Neuronal stem cell (in vitro differentiated cells): ENCODE measurements around the gene TMEM236.

ENCODE experiments used
- DNase-seq: peaks from one replicate; pipeline ENCODE4 v3.0.0-alpha.2; 2013; ENCODE audit warnings: low spot score
- H2AFZ ChIP-seq: one replicate; pipeline ENCODE4 v1.6.1; 2013; ENCODE audit warnings: mild to moderate bottlenecking, low read length, inconsistent platforms
- H2AK5ac ChIP-seq: 2 replicates; pipeline ENCODE4 v1.6.1; 2013; ENCODE audit warnings: low read depth, mild to moderate bottlenecking, inconsistent platforms, low read length, moderate library complexity, mixed read lengths
- H2BK120ac ChIP-seq: 2 replicates; pipeline ENCODE4 v1.6.1; 2013; ENCODE audit warnings: low read depth, mild to moderate bottlenecking, inconsistent platforms, low read length, moderate library complexity, mixed read lengths
- H2BK12ac ChIP-seq: one replicate; pipeline ENCODE4 v1.6.1; 2013; ENCODE audit warnings: low read length, inconsistent platforms
- H2BK15ac ChIP-seq: 2 replicates; pipeline ENCODE4 v1.6.1; 2013; ENCODE audit warnings: mild to moderate bottlenecking, low read length, inconsistent platforms, mixed read lengths
- H2BK5ac ChIP-seq: one replicate; pipeline ENCODE4 v1.6.1; 2013; ENCODE audit warnings: inconsistent platforms, mild to moderate bottlenecking, low read length, moderate library complexity
- H3K14ac ChIP-seq: one replicate; pipeline ENCODE4 v1.6.1; 2013; ENCODE audit warnings: low read length, inconsistent platforms
- H3K18ac ChIP-seq: 2 replicates; pipeline ENCODE4 v1.6.1; 2013; ENCODE audit warnings: low read length, inconsistent platforms
- H3K23ac ChIP-seq: 2 replicates; pipeline ENCODE4 v1.6.1; 2013; ENCODE audit warnings: low read depth, mild to moderate bottlenecking, mixed read lengths, low read length, inconsistent platforms; ENCODE audit not compliant: poor library complexity
- H3K27ac ChIP-seq: replicated peaks from 3 replicates; pipeline ENCODE4 v1.5.1; 2013; ENCODE audit warnings: low read length, inconsistent platforms
- H3K27me3 ChIP-seq, 3 experiments: 2 replicates each; pipeline ENCODE4 v1.6.1; 2013; ENCODE audit warnings: low read length in 3 of 3, mild to moderate bottlenecking in 2 of 3, inconsistent platforms in 1 of 3, low read depth in 1 of 3, mixed read lengths in 1 of 3, moderate library complexity in 1 of 3; ENCODE audit not compliant: control insufficient read depth in 3 of 3, insufficient read depth in 3 of 3
- H3K36me3 ChIP-seq, 2 donors: replicated peaks in 1 of 2; 2 replicates each; pipeline ENCODE4 v1.6.1; 2013; ENCODE audit warnings: low read length in 2 of 2; ENCODE audit not compliant: control insufficient read depth in 2 of 2, insufficient read depth in 2 of 2
- H3K4ac ChIP-seq: 2 replicates; pipeline ENCODE4 v1.6.1; 2013; ENCODE audit warnings: inconsistent platforms, mild to moderate bottlenecking, low read length, moderate library complexity
- H3K4me1 ChIP-seq, 2 donors: 1 replicate in 1 of 2; 2 replicates in 1 of 2; pipeline ENCODE4 v1.6.1; 2013; ENCODE audit warnings: low read length in 2 of 2, low read depth in 1 of 2; ENCODE audit not compliant: control insufficient read depth in 2 of 2, insufficient read depth in 1 of 2
- H3K4me2 ChIP-seq: one replicate; pipeline ENCODE4 v1.6.1; 2013; ENCODE audit warnings: mild to moderate bottlenecking, low read length, inconsistent platforms; ENCODE audit not compliant: insufficient read depth, poor library complexity, severe bottlenecking
- H3K4me3 ChIP-seq, 2 donors: 2 replicates each; pipeline ENCODE4 v1.5.1; 2013; ENCODE audit warnings: low read length in 2 of 2, mild to moderate bottlenecking in 2 of 2, inconsistent platforms in 1 of 2, moderate library complexity in 1 of 2
- H3K79me1 ChIP-seq: one replicate; pipeline ENCODE4 v1.6.1; 2013; ENCODE audit warnings: low read depth, mild to moderate bottlenecking, inconsistent platforms, low read length, moderate library complexity
- H3K9ac ChIP-seq: one replicate; pipeline ENCODE4 v1.6.1; 2013; ENCODE audit warnings: mild to moderate bottlenecking, low read depth, low read length, inconsistent platforms; ENCODE audit not compliant: poor library complexity
- H3K9me3 ChIP-seq, 2 donors: replicated peaks in 1 of 2; 2 replicates each; pipeline versions ENCODE3 to v1.6.1; 2013; ENCODE audit warnings: low read length in 2 of 2, mild to moderate bottlenecking in 2 of 2, inconsistent platforms in 1 of 2, low read depth in 1 of 2, mixed read lengths in 1 of 2, moderate library complexity in 1 of 2; ENCODE audit not compliant: control insufficient read depth in 2 of 2, insufficient read depth in 1 of 2
- H4K8ac ChIP-seq: one replicate; pipeline ENCODE4 v1.6.1; 2013; ENCODE audit warnings: low read depth, mild to moderate bottlenecking, inconsistent platforms, low read length, moderate library complexity
- H4K91ac ChIP-seq: one replicate; pipeline ENCODE4 v1.6.1; 2013; ENCODE audit warnings: low read length, low read depth, mild to moderate bottlenecking, inconsistent platforms; ENCODE audit not compliant: poor library complexity
- WGBS, 2 donors: extraction: QIAGEN DNeasy Blood & Tissue Kit; methylation state at CpG; one replicate each; pipeline ENCODE4 v1.1.7; 2013; ENCODE audit warnings: missing lambda C conversion rate in 2 of 2, mixed read lengths in 1 of 2; ENCODE audit not compliant: insufficient read length in 2 of 2, insufficient replicate concordance in 1 of 2; ENCODE audit errors: extremely low coverage in 2 of 2; 5-methylcytosine and 5-hydroxymethylcytosine counted together

TMEM236 gene

GRCh38 chr10:17768957-17769356 lies 17.0 kb downstream of the TMEM236 start:
- no CpG with 5 or more reads among the region's 5 CpGs for WGBS, 2 donors
- Histone ChIP-seq H3K4me3 (no peak overlapping the region), H2AFZ (no peak overlapping the region), H3K4me2 (no peak overlapping the region), H3K9ac (no peak overlapping the region), H2BK15ac (no peak overlapping the region), H3K4ac (no peak overlapping the region), H2AK5ac (no peak overlapping the region), H3K18ac (no peak overlapping the region), H3K27ac (no peak overlapping the region), H3K23ac (no peak overlapping the region), H3K79me1 (no peaks in the 10 kb centered on the region), H4K91ac (no peak overlapping the region), H3K27me3 (no peaks in the 10 kb centered on the region), H2BK12ac (no peak overlapping the region), H3K14ac (no peak overlapping the region), H3K9me3 (no peaks in the 10 kb centered on the region), H3K36me3 (no peaks in the 10 kb centered on the region), H4K8ac (no peak overlapping the region), H2BK5ac (no peak overlapping the region), H3K4me1 (no peaks in the 10 kb centered on the region), H2BK120ac (no peak overlapping the region)
- no peak for DNase-seq

DNA sequence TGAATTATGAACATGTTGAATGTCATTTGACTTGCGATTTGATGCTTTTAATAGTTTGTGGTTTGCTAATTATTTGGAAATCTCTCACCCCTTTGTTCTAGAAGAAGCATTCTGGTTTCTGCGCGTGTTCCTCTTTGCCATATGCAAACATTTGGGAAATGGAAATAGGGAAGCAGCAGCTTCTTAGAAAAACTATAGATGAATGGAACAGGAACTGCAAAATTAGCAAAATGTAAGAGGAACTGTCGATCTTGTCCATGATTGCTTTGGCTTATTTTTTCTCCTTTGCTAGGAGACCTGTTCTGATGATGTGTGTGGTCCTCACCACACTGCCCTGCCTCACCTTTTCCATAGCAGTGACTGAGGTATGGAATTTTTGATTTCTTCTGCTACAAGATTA lies 19.0 kb downstream of the TMEM236 start:
- Histone ChIP-seq H3K27ac (no peak overlapping the region), H3K79me1 (no peaks in the 10 kb centered on the region), H2BK5ac (no peak overlapping the region), H4K8ac (no peak overlapping the region), H2BK12ac (no peak overlapping the region), H3K36me3 (no peaks in the 10 kb centered on the region), H3K9ac (no peak overlapping the region), H3K4me1 (no peaks in the 10 kb centered on the region), H3K4me3 (no peak overlapping the region), H3K23ac (no peak overlapping the region), H3K4me2 (no peak overlapping the region), H3K4ac (no peak overlapping the region), H3K14ac (no peak overlapping the region), H3K18ac (no peak overlapping the region), H2BK15ac (no peak overlapping the region), H2AK5ac (no peak overlapping the region), H3K9me3 (no peaks in the 10 kb centered on the region), H2BK120ac (no peak overlapping the region), H2AFZ (no peak overlapping the region), H4K91ac (no peak overlapping the region), H3K27me3 (no peaks in the 10 kb centered on the region)
- no peak for DNase-seq
- no CpG with 5 or more reads among the region's 4 CpGs for WGBS, 2 donors

GRCh38 chr10:17779784-17780183 lies 27.8 kb downstream of the TMEM236 start:
- peaks cover 0 to 3% (median 0%) of the 10 kb centered on the region in 3 experiments for H3K27me3 ChIP-seq
- no peaks in the 10 kb centered on the region for H3K79me1 ChIP-seq
- H3K4me3 ChIP-seq, result no peak overlapping the region
- no peak overlapping the region for H3K4me2 ChIP-seq
- no peaks in the 10 kb centered on the region for H3K36me3 ChIP-seq
- no peaks in the 10 kb centered on the region for H3K4me1 ChIP-seq
- no peak overlapping the region for H2AFZ ChIP-seq
- H2BK5ac ChIP-seq, result no peak overlapping the region
- H3K9ac ChIP-seq, result no peak overlapping the region
- no peak overlapping the region for H3K14ac ChIP-seq
- no peak overlapping the region for H2BK12ac ChIP-seq
- H2BK15ac ChIP-seq, result no peak overlapping the region
- H4K8ac ChIP-seq, result no peak overlapping the region
- H2BK120ac ChIP-seq, result no peak overlapping the region
- no peak overlapping the region for H2AK5ac ChIP-seq
- no peak for DNase-seq
- H3K18ac ChIP-seq, result no peak overlapping the region
- no peak overlapping the region for H3K23ac ChIP-seq
- no peak overlapping the region for H3K27ac ChIP-seq
- no peak overlapping the region for H3K4ac ChIP-seq
- H3K9me3 ChIP-seq, result no peaks in the 10 kb centered on the region
- no peak overlapping the region for H4K91ac ChIP-seq
- no CpG with 5 or more reads among the region's 4 CpGs for WGBS, 2 donors

DNA sequence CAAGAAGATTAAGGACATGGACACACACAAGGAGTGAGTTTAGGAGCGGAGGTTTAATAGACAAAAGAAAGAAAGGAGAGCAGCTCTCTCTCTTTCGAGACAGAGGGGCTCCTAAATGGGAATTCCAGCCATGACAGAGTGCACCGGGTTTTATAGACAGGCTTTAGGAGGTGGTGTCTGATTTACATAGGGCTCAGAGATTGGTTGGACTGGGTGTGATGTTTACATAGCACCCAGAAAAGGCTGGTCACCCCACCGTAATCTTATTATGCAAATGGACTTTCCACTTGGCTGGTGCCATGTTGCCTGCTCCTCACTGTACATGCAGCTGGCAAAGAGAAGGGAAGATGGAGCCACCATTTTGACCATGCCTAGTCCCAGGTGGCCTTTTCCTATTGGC lies 28.7 kb downstream of the TMEM236 start:
- Histone ChIP-seq H2BK15ac (no peak overlapping the region), H2AFZ (no peak overlapping the region), H3K27ac (no peak overlapping the region), H3K23ac (no peak overlapping the region), H3K4me3 (no peak overlapping the region), H3K27me3 (peaks cover 0 to 3% (median 0%) of the 10 kb centered on the region in 3 experiments), H3K4ac (no peak overlapping the region), H3K18ac (no peak overlapping the region), H3K4me1 (no peaks in the 10 kb centered on the region), H4K8ac (no peak overlapping the region), H3K79me1 (no peaks in the 10 kb centered on the region), H2BK12ac (no peak overlapping the region), H2AK5ac (no peak overlapping the region), H3K4me2 (no peak overlapping the region), H3K14ac (no peak overlapping the region), H3K9me3 (no peaks in the 10 kb centered on the region), H3K9ac (peak overlapping the region; percentile 6), H2BK120ac (no peak overlapping the region), H4K91ac (no peak overlapping the region), H3K36me3 (no peaks in the 10 kb centered on the region), H2BK5ac (no peak overlapping the region)
- DNase-seq, result no peak
- WGBS, 2 donors, result no CpG with 5 or more reads among the region's 4 CpGs
